Activated CD4-positive, CD25-positive, alpha-beta regulatory T cell treated with anti-CD3 and anti-CD28 coated beads, Interleukin-2, amount 50 U/mL, for 16 hours (primary cell): ENCODE measurements around the gene CCS.
"Not testable (repeated sequence)": the region's sequence is repeated elsewhere in the genome, so short reads cannot be mapped to it uniquely, and the experiment has no call there.

Experiments used
- DNase-seq: peaks from one replicate; pipeline ENCODE4 v3.0.0-alpha.2; 2020; ENCODE audit warnings: low read depth, low spot score

Gene CCS

GRCh38 chr11:66592457-66593302, at the start of gene CCS, which contains the start of gene CCDC87:
TSS of gene CCS (plus strand) at chr11:66593185. CDS start at chr11:66593262, 77 bp downstream.
TSS of gene CCDC87 (minus strand) at chr11:66593063. CDS start at chr11:66593015, 48 bp downstream.
- peak; percentile 97 for DNase-seq

- peak; percentile 19 for DNase-seq
Measured at GRCh38 chr11:66543263-66544107, 49.5 kb upstream of the CCS start.

DNA sequence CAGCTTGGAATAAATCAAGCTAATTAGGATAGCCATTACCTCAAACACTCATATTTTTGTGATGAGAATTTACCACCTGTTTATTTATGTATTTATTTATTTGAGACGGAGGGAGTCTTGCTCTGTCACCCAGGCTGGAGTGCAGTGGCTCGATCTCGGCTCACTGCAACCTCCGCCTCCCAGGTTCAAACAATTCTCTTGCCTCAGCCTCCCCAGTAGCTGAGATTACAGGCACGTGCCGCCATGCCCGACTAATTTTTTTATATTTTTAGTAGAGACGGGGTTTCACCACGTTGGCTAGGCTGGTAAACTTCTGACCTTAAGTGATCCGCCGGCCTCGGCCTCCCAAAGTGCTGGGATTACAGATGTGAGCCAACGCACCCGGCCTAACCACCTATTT, 48.0 kb upstream of the CCS start:
- DNase-seq: not testable (repeated sequence)

GRCh38 chr11:66545701-66546367, 47.2 kb upstream of the CCS start, which contains the start of gene ZDHHC24:
TSS of gene ZDHHC24 (minus strand) at chr11:66546048. CDS start at chr11:66546003, 45 bp downstream.
- peak; percentile 67 for DNase-seq

GRCh38 chr11:66546368-66546965, 46.5 kb upstream of the CCS start, which contains the start of gene ACTN3:
TSS of gene ACTN3 (plus strand) at chr11:66546903. CDS start at chr11:66546938, 35 bp downstream.
- DNase-seq: no peak

- no peak for DNase-seq
Measured at GRCh38 chr11:66546966-66547661, 45.9 kb upstream of the CCS start.

DNA sequence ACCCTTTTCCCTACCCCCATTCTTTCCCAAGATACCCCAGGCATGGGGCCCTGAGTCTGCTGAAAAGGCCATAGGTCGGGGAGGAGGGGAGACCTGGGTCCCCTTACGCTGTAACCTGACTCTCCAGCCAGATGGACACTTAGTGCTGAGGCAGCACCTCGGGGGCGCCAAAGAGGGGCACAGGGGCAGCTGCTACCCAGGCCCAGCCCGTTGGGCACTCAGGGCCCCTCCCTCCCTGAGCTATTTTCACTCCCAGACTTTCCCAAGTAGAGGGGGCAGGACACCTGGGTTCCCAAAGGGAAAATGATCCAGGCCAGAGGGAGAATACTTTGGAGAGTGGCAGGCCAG, 45.3 kb upstream of the CCS start:
- no peak for DNase-seq

GRCh38 chr11:66548041-66548440, 44.9 kb upstream of the CCS start:
- DNase-seq: no peak

DNA sequence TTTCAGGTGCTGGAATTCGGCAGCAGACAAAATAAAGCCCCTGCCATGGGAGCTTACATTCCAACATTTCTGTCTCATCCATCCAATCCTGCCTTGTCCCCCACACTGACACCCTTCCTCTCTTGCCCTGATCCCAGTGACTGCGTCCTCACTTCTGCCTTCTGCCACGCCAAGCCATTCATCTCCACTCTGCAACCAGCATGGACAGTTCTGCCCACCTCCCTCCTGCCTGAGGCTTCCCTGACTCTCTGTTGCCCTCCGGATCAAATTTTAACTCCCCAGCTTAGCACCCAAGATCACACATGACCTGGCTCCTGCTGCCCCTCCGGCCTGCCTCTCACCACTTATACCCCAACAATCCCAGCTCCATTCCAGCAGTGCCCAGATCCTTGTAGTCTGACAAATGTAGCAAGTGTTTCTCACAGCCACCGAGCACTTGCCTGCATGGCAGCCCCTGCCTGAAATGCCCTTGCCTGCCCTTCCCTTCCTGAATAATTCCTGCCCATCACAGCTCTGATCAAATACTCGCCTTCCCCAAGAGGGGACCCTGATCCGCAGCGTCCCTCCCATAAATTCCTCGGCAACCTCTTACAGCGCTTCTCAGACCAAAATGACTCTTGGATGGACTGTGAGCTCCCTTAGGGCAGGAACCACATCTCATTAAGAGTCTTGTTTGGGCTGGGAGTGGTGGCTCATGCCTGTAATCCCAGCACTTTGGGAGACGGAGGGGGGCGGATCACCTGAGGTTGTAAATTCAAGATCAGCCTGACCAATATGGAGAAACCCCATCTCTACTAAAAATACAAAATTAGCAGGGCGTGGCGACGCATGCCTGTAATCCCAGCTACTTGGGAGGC, 44.0 kb upstream of the CCS start:
- DNase-seq: no peak

DNA sequence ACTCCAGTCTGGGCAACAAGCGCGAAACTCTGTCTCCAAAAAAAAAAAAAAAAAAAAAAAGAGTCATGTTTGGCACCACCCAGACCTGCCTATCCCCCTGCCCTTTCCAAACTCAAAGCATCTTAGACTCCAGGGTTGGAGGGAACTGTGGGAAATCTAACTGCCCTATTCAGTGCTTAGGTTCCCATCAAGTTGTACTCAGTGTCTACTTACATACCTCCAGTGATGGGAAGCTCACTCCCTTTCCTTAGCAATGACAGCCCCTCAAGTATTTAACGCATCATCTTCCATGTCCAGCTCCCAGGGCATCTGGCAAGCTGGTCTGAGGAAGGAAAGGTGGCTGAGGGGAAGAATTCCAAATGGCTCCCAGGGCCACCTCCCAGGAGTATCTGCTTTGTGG, 43.3 kb upstream of the CCS start:
- DNase-seq: no peak

GRCh38 chr11:66550887-66551286, 42.1 kb upstream of the CCS start:
- DNase-seq: no peak

- DNase-seq: no peak
Measured at GRCh38 chr11:66554602-66555001, 38.4 kb upstream of the CCS start.

DNA sequence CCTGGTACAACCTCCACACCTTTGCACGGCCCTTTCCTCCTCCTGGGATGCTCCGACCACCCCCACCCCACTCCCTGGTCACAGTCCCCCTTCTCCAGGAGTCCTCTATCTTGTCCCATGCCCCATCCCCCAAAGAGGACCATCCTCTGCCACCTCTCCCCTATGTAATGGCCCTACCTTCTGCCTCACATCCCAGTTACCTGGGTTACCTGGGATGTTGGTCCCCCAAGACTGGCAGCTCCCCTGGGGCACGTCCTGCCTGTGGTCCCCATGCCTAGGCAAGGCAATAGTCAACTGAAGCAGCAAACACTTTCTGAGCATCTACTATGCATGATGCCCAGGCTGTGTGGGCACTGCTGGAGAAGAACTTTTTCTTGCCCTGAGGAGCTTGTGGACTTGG, 37.6 kb upstream of the CCS start:
- DNase-seq: no peak

DNA sequence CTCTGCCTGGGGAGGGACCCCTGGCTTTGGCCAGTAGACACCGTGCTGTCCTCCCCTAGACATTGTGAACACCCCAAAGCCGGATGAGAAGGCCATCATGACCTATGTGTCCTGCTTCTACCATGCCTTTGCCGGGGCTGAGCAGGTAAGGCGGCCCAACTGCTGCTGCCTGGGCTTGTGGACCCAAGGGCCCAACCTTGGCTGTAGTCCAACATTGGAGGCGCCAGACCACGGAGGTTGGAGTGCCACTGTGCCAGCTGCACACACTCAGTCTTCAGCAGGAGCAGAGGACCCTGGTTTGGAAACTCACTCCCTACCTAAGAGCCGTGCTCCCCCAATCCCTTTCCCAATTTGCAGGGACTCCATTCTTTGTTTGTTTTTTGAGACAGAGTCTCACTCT, 36.9 kb upstream of the CCS start:
- DNase-seq: no peak

GRCh38 chr11:66557733-66558326, 35.2 kb upstream of the CCS start:
- no peak for DNase-seq

DNA sequence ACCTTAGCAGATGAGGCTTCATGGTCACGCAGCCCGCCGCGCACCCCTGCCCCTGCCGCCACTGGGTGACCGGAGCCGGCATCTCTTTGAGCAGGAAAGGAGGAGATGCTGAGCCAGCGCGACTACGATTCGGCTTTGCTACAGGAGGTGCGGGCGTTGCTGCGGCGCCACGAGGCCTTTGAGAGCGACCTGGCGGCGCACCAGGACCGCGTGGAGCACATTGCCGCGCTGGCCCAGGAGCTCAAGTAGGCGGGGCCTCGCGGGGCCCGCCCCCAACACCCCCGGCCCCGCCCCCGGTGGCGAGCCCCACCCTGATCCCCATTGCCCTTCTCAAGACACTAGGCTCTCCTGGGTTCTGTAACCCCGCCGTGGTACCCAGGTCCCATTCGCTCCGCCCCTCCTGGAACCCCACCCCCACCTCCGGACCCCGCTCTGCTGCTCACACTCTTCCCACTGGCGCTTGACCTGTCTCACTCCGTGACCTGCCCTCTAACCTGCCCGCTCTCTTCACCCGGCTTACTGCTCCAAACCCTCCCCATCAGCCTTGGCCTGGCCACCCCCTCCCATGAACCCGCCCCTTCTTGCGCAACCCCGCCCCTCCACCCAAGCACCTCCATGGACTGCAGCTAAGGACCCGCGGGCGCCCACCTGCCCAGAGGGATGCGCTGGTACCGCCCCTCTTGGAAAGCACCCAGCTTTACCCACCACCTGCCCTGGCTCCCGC, 33.7 kb upstream of the CCS start:
- DNase-seq: no peak

GRCh38 chr11:66559866-66560676, 32.9 kb upstream of the CCS start:
- DNase-seq: no peak
